Inferior parietal cortex (tissue), 1 donor: ENCODE data around the gene HPDL.
A peak's percentile ranks its signal among the peaks of the same experiment; 100 is the strongest.
"Not testable (repeated sequence)": the region's sequence is repeated elsewhere in the genome, so short reads cannot be mapped to it uniquely, and the experiment has no call there.

Experiments
- DNase-seq: peaks from one replicate; pipeline ENCODE4 v3.0.0-alpha.2; 2016; ENCODE audit errors: extremely low spot score

The HPDL gene

GRCh38 chr1:45326627-45327623, at the start of gene HPDL:
Gene HPDL (plus strand): TSS chr1:45326895. CDS start chr1:45327149, 254 bp downstream.
- peak; percentile 35 for DNase-seq

DNA sequence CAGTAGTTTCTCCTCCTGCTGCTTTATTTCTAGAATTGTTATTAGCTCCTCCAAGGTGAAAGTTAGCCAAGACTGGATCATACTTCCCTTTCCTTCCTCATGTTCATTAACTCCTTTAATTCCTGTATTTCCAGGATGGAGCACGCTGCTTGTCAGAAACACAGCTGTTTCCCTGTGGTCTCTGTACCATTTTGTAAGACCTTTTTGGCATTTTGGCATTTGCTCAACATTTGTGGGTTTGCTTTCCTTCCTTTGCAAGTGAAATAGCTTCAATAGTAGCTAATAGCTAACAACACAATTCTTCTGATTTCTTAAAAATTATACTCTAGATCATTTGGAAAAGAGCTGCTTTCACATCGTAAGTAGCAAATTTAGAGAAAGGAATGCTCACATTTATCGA, 44.3 kb upstream of the HPDL start:
- DNase-seq = no peak

DNA sequence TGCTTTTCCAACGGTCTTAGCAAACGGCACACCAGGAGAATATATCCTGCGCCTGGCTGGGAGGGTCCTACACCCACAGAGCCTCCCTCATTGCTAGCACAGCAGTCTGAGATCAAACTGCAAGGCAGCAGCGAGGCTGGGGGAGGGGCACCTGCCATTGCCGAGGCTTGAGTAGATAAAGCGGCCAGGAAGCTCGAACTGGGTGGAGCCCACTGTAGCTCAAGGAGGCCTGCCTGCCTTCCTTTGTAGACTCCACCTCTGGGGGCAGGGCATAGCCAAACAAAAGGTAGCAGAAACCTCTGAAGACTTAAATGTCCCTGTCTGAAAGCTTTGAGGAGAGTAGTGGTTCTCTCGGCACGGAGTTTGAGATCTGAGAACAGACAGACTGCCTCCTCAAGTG, 41.8 kb upstream of the HPDL start:
- DNase-seq = not testable (repeated sequence)

- DNase-seq = not testable (repeated sequence)
These were observed 40.2 kb upstream of the HPDL start for GRCh38 chr1:45286521-45286920.

GRCh38 chr1:45291002-45291401, 35.7 kb upstream of the HPDL start:
- DNase-seq = not testable (repeated sequence)

DNA sequence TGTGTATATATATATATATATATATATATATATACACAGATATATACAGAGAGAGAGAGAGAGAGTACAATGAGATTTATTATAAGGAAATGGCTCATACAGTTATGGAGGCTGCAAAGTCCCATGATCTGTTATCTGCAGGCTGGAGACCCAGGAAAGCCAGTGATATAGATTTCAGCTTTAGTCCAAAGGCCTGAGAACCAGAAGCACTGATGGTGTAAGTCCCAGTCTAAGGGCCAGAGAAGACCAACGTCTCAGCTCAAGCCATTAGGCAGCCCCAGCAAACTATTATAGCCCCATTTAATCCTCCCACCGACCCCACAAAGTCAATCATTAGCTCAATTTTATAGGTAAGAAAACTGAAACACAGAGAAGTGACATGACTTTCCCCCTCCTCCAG, 35.0 kb upstream of the HPDL start:
- no peak for DNase-seq

GRCh38 chr1:45297666-45298356, 28.9 kb upstream of the HPDL start:
- no peak for DNase-seq

DNA sequence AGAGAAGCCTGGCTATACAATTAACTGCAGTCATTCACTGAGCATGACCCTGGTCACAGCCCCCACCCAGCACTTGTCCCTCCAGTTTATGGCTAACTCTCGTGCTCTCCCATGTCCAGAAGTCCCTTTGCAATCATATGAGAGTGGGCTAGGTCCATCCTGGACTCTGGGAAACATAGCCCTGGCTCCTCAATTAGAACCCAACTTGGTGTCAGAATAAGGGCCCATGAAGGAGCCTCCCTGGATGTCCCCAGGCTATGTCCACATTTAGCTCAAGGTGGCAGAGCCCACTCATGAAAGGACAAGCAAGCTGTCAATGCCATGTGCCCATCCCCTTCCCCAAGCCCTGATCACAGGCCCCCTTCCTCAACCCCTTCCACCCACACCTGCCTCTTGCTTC, 27.4 kb upstream of the HPDL start:
- no peak for DNase-seq

DNA sequence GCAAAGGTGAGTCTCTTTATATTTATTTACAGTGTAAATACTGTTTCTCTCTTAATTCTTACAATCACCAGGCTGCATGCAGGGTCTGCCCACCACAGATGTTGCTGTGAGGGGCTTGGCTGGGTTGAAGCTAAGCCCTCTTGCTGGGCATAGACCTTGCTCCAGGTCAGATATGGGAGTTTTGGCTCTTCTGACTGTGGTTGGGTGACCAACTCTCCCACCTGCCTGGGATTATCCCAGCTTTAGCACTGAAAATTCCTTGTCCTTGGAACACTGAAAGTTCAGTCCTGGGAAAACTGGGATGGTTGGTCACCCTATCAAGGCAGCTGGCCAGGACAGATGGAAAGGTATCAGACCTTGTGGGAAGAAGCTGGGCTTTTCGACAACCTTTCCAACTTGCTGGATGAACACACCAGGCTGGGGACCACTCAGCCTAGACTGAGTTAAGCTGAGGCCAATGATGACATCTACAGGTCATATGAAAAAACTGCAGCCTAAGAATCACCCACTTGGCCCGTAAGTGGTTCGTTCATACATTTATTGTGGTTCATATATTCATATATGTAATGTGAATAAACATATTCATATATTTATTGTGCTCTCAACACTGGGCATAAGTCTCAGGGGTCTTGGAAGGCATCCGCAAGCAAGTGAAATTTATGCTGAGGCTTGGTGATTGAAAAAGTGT, 26.6 kb upstream of the HPDL start:
- DNase-seq = peak; percentile 82

- DNase-seq = no peak
These were observed 26.1 kb upstream of the HPDL start for GRCh38 chr1:45300669-45300997.

DNA sequence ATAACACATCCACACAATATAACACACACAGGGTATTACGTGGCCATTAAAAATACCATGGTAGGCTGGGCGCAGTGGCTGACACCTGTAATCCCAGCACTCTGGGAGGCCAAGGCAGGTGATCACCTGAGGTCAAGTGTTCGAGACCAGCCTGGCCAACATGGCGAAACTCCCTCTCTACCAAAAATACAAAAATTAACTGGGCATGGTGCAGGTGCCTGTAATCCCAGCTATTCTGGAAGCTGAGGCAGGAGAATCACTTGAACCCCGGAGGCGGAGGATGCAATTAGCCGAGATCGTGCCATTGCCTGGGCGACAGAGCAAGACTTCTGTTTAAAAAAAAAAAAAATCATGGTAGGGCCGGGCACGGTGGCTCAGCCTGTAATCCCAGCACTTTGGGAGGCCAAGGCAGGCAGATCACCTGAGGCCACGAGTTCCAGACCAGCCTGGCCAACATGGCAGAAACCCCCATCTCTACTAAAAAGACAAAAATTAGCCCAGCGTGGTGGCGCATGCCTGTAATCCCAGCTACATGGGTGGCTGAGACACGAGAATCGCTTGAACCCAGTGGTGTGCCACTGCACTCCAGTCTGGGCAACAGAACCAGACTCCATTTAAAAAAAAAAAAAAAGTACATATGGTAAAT, 24.1 kb upstream of the HPDL start:
- DNase-seq = no peak

DNA sequence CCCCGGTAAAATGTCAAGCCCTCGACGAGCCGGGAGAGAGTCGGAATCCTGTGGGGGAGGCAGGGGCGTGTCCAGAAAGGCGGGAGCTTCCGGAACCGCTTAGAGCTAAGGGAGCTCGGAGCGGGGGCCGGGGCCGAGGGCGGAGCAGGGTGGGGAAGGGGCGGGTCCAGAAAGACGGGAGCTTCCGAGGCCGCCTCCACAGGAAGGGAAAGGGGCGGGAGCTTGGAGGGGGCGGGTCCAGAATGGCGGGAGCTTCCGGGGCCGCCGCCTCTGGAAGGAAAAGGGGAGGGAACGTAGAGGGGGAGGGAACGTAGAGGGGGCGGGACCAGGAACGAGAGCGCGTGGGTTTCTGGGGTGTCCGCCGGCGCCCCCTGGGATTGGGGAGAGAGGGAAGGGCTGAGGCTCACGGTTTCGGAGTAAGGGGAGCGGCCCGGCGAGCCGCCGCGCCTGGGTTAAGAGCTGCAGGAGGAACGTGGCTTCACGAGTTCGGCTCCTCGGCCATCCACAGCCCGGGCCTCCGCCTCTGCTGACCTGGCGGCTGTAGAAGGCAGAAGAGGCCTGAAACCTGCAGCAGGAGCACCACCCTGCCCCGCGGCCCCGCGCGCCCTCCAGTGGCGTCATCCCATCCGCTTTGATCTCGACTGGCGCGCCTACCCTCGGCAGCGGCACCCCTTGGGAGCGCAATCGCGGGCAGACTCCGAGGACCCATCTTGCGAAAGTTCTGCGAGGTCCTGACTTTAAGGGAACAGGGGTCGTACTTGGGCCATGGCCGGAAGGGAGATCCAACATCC, 23.0 kb upstream of the HPDL start:
- DNase-seq = peak; percentile 91

GRCh38 chr1:45304311-45305081, 22.2 kb upstream of the HPDL start:
- DNase-seq = no peak

GRCh38 chr1:45305231-45305630, 21.5 kb upstream of the HPDL start:
- no peak for DNase-seq

DNA sequence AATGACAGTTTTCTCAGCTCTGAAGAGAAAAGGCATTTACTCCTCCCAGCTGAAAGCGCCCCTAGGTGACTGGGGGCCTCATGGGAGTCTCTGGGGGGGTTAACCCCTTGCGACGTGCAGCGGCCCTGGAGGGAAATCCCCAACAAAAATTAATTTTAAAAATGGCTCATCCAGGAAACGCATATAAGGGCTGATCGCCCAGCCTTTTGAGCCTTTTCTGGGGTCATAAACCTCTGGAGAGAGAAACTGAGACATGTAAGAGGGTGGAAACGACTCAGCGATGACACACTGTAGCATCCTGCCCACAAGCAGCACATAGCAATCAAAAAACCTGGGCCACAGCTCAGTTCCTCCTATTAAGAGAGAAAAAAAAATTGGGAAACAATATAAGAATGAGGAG, 20.4 kb upstream of the HPDL start:
- no peak for DNase-seq

DNA sequence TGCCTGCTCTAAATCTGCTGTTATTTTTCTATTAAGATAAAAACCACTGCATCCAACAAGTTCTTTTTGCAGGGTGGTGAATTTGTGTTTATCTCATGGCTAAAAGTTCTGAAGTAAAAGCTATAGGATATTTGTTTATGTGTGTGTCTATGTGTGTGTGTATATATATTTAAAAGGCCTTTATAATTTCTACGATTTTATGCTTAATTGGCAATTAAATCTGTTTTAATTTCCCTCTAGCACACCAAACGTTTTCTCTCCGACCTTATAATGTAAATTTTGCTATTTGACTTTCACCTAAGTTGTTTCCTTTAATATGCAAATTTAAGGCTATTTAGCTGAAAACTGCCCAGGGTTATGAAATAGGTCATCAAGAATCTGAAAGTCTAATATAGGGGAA, 19.8 kb upstream of the HPDL start:
- no peak for DNase-seq

DNA sequence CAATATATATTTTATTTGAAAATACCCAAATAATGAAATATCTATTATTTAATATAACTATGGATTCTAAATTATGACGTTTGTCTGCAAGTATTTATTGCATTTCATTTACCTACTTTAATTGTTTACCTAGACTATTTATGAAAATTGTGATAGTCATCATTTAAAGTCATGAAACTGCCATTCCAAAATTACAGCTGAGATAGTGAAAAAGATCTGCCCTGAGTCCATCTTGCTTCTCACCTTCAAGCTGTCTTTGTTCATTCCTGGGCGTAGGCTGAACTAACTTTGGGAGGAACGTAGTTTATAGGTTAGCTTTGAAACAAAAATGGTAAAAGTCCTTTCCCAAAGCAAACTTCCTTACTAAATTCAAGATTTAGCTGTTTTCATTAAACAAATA, 12.4 kb upstream of the HPDL start:
- DNase-seq = no peak

- no peak for DNase-seq
These were observed 9.5 kb upstream of the HPDL start for GRCh38 chr1:45317166-45317565.

GRCh38 chr1:45319761-45320160, 6.9 kb upstream of the HPDL start:
- DNase-seq = no peak

- DNase-seq = no peak
These were observed 5.3 kb upstream of the HPDL start for GRCh38 chr1:45321444-45321843.
